Measurements from ENCODE around the gene SLC1A5.
"Not testable (repeated sequence)": the region's sequence is repeated elsewhere in the genome, so short reads cannot be mapped to it uniquely, and the experiment has no call there.

Gene SLC1A5

GRCh38 chr19:46788968-46789338, 559 bp upstream of the SLC1A5 start:
- Mint-ChIP-seq H3K9me3 (no peaks in the 10 kb centered on the region), H3K36me3 (ENCODE audit: insufficient read depth) (peaks cover 20% of the 10 kb centered on the region), H3K4me1 (peaks cover 47% of the 10 kb centered on the region), H3K27me3 (no peaks in the 10 kb centered on the region), H3K4me3 (peak overlapping the region; percentile 96), H3K27ac (ENCODE audit: low read depth) (peak overlapping the region; percentile 96)
- ATAC-seq (replicated peaks; ENCODE audit: extremely low read depth, poor library complexity, severe bottlenecking): no peak
- DNase-seq (ENCODE audit: low spot score in 2 of 2): no peak

- peaks cover 30% of the 10 kb centered on the region for H3K36me3 Mint-ChIP-seq (ENCODE audit: insufficient read depth)
- no peak for ATAC-seq (replicated peaks; ENCODE audit: extremely low read depth, poor library complexity, severe bottlenecking)
- peaks cover 60% of the 10 kb centered on the region for H3K4me1 Mint-ChIP-seq
These were observed 798 bp downstream of the SLC1A5 start for GRCh38 chr19:46787331-46788261.

GRCh38 chr19:46787040-46787330, 1.4 kb downstream of the SLC1A5 start:
- Mint-ChIP-seq H3K36me3 (ENCODE audit: insufficient read depth) (peaks cover 35% of the 10 kb centered on the region), H3K27ac (ENCODE audit: low read depth) (peak overlapping the region; percentile 96), H3K27me3 (no peaks in the 10 kb centered on the region), H3K4me3 (peak overlapping the region; percentile 96), H3K4me1 (peaks cover 60% of the 10 kb centered on the region), H3K9me3 (no peaks in the 10 kb centered on the region)
- ATAC-seq (replicated peaks; ENCODE audit: extremely low read depth, poor library complexity, severe bottlenecking): no peak
- DNase-seq (ENCODE audit: low spot score in 2 of 2): no peak

More at GRCh38 chr19:46787331-46788261, 798 bp downstream of the SLC1A5 start:
- peak overlapping the region; percentile 96 for H3K4me3 Mint-ChIP-seq
- no peak for DNase-seq (ENCODE audit: low spot score in 2 of 2)
- peak overlapping the region; percentile 96 for H3K27ac Mint-ChIP-seq (ENCODE audit: low read depth)
- H3K9me3 Mint-ChIP-seq: no peaks in the 10 kb centered on the region
- H3K27me3 Mint-ChIP-seq: no peaks in the 10 kb centered on the region

GRCh38 chr19:46786236-46787039, 2.0 kb downstream of the SLC1A5 start:
- peak overlapping the region; percentile 96 for H3K27ac Mint-ChIP-seq (ENCODE audit: low read depth)
- H3K9me3 Mint-ChIP-seq: no peaks in the 10 kb centered on the region
- H3K4me3 Mint-ChIP-seq: peak overlapping the region; percentile 96
- H3K4me1 Mint-ChIP-seq: peaks cover 57% of the 10 kb centered on the region
- ATAC-seq (replicated peaks; ENCODE audit: extremely low read depth, poor library complexity, severe bottlenecking) (peak; percentile 77), DNase-seq (ENCODE audit: low spot score in 2 of 2) (peak; percentile 39 to 74)
- H3K36me3 Mint-ChIP-seq (ENCODE audit: insufficient read depth): peaks cover 36% of the 10 kb centered on the region
- H3K27me3 Mint-ChIP-seq: no peaks in the 10 kb centered on the region

GRCh38 chr19:46785980-46786235, 2.5 kb downstream of the SLC1A5 start:
- peak overlapping the region; percentile 96 for H3K27ac Mint-ChIP-seq (ENCODE audit: low read depth)
- peak; percentile 20 for ATAC-seq (replicated peaks; ENCODE audit: extremely low read depth, poor library complexity, severe bottlenecking)
- no peak for DNase-seq (ENCODE audit: low spot score in 2 of 2)
- peaks cover 57% of the 10 kb centered on the region for H3K4me1 Mint-ChIP-seq
- H3K4me3 Mint-ChIP-seq: peak overlapping the region; percentile 96
- peaks cover 40% of the 10 kb centered on the region for H3K36me3 Mint-ChIP-seq (ENCODE audit: insufficient read depth)
- H3K27me3 Mint-ChIP-seq: no peaks in the 10 kb centered on the region
- no peaks in the 10 kb centered on the region for H3K9me3 Mint-ChIP-seq

GRCh38 chr19:46785054-46785979, 3.1 kb downstream of the SLC1A5 start:
- H3K27me3 Mint-ChIP-seq: no peaks in the 10 kb centered on the region
- H3K36me3 Mint-ChIP-seq (ENCODE audit: insufficient read depth): peaks cover 43% of the 10 kb centered on the region
- H3K4me3 Mint-ChIP-seq: peak overlapping the region; percentile 96
- ATAC-seq (replicated peaks; ENCODE audit: extremely low read depth, poor library complexity, severe bottlenecking): no peak
- no peaks in the 10 kb centered on the region for H3K9me3 Mint-ChIP-seq
- peaks cover 57% of the 10 kb centered on the region for H3K4me1 Mint-ChIP-seq
- H3K27ac Mint-ChIP-seq (ENCODE audit: low read depth): peak overlapping the region; percentile 96
- DNase-seq (ENCODE audit: low spot score in 2 of 2): no peak

- peaks cover 44% of the 10 kb centered on the region for H3K36me3 Mint-ChIP-seq (ENCODE audit: insufficient read depth)
- no peaks in the 10 kb centered on the region for H3K9me3 Mint-ChIP-seq
- ATAC-seq (replicated peaks; ENCODE audit: extremely low read depth, poor library complexity, severe bottlenecking) (no peak), DNase-seq (ENCODE audit: low spot score in 2 of 2) (no peak)
- H3K4me1 Mint-ChIP-seq: peaks cover 56% of the 10 kb centered on the region
- H3K27me3 Mint-ChIP-seq: no peaks in the 10 kb centered on the region
- peak overlapping the region; percentile 96 for H3K27ac Mint-ChIP-seq (ENCODE audit: low read depth)
- H3K4me3 Mint-ChIP-seq: peak overlapping the region; percentile 96
These were observed 3.9 kb downstream of the SLC1A5 start for GRCh38 chr19:46784262-46785053.

GRCh38 chr19:46783670-46784069, 4.7 kb downstream of the SLC1A5 start:
- peaks cover 51% of the 10 kb centered on the region for H3K4me1 Mint-ChIP-seq
- H3K9me3 Mint-ChIP-seq: no peaks in the 10 kb centered on the region
- no peaks in the 10 kb centered on the region for H3K27me3 Mint-ChIP-seq
- peak overlapping the region; percentile 96 for H3K27ac Mint-ChIP-seq (ENCODE audit: low read depth)
- DNase-seq (ENCODE audit: low spot score in 2 of 2) (no peak), ATAC-seq (replicated peaks; ENCODE audit: extremely low read depth, poor library complexity, severe bottlenecking) (no peak)
- peaks cover 48% of the 10 kb centered on the region for H3K36me3 Mint-ChIP-seq (ENCODE audit: insufficient read depth)
- H3K4me3 Mint-ChIP-seq: peak overlapping the region; percentile 96

- Mint-ChIP-seq H3K4me1 (peaks cover 51% of the 10 kb centered on the region), H3K36me3 (ENCODE audit: insufficient read depth) (peaks cover 46% of the 10 kb centered on the region)
These were observed 5.9 kb downstream of the SLC1A5 start for GRCh38 chr19:46782355-46783019.

GRCh38 chr19:46777956-46778645, 10.3 kb downstream of the SLC1A5 start:
- not testable (repeated sequence) for H3K27ac Mint-ChIP-seq (ENCODE audit: low read depth)
- peaks cover 50% of the 10 kb centered on the region for H3K36me3 Mint-ChIP-seq (ENCODE audit: insufficient read depth)

More at GRCh38 chr19:46782355-46783019, 5.9 kb downstream of the SLC1A5 start:
- peak overlapping the region; percentile 96 for H3K27ac Mint-ChIP-seq (ENCODE audit: low read depth)
- H3K27me3 Mint-ChIP-seq: no peaks in the 10 kb centered on the region
- ATAC-seq (replicated peaks; ENCODE audit: extremely low read depth, poor library complexity, severe bottlenecking) (no peak), DNase-seq (ENCODE audit: low spot score in 2 of 2) (no peak)
- no peaks in the 10 kb centered on the region for H3K9me3 Mint-ChIP-seq
- peak overlapping the region; percentile 96 for H3K4me3 Mint-ChIP-seq

More at GRCh38 chr19:46777956-46778645, 10.3 kb downstream of the SLC1A5 start:
- not testable (repeated sequence) for DNase-seq (ENCODE audit: low spot score in 2 of 2); H3K4me1 Mint-ChIP-seq; H3K27me3 Mint-ChIP-seq; H3K4me3 Mint-ChIP-seq; ATAC-seq (replicated peaks; ENCODE audit: extremely low read depth, poor library complexity, severe bottlenecking); H3K9me3 Mint-ChIP-seq
